Measurements from ENCODE around the gene FAM217A. TPM values are rescaled to one million over a fixed set of nuclear protein-coding genes. Genes with fewer than 3 reads are reported as not detected.

Gene FAM217A
- polyA plus RNA-seq, 1 donor = 0.96 TPM

DNA sequence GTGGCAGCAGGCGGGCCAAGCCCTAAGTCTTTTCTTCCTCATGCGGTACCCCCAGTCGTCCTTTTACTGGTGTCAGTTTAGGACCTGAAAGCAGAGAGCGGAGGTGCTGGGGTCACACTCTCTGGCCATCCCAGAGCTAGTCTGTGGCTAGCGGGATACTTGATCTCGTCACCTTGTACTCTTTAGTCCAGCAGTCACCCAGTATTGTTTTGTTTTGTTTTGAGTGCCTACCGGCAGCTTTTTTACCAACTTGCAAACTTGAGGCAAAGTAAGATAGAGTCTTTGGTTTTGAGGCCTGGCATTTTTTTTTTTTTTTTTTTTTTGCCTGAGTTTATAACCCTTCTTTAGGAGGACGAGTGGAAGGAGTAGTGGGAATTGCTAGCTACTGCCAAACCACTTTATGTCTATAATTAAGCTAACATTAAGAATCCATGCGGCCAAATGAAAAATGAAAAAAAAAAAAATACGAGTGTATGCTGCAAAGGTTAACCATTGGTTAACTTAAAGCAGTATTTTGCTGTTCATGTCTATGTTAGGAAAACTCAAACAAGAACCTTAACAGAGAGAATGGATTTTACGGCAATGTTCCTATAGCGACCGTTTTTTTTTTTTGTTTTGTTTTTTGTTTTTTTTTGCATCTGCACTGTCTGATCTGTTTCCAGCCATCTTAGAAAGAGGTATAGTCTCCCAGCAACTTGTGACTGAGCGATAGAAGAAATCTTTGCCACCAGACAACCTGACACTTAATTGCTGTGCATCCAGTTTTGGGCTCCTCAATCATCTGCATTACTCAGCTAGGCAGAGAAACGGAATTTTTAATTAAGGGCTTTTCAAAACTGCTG lies 56.9 kb downstream of the FAM217A start:
- no peak for DNase-seq (ENCODE audit: low read depth)

DNA sequence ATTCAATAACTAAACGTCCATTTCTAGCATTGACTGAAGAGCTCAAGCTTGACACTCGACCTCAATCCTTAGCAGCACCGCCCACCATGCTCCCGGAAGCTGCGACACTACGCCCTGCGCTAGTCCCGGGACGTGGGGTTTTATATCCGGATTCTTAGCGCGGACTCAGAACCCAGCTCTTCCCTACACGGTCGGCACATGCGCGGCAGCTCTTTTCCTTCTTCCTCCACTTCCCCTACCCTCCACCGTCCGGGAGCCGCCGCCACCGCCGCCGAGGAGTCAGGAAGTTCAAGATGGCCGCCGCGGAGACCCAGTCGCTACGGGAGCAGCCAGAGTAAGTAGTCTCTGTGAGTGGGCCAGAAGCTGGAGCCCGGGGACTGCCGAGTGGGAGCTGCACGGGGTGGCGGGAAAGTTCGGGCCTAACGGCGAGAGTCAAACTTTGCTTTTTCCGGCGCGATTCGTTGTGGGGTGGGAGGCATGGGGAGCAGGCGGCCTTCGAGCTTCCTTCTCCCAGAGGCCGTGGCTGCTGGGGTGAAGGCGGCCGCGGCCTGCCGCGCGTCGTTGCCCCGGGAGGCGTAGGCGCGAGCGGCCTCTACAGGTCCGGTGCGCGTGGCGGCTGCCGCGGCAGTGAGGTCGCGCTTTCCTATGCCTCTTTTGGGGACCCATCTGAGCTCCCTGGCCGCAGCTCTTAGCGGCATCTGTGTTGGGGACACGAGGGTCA lies 57.6 kb downstream of the FAM217A start:
- peak; percentile 93 for DNase-seq (ENCODE audit: low read depth)

DNA sequence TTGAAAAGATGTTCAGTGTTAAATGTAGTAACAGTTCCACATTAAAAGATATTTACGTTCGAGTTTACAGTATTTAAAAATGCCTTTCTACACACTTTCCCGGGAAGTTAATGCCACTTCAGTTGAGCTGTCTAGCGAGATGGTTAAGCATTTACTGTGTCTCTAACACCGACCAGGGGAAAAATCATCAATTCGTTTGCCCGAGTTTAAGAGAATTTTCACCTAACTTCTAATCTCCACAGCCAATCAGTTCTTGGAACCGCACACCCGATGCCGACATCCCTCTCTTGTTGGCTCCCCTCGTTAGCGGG lies 58.2 kb downstream of the FAM217A start:
- no peak for DNase-seq (ENCODE audit: low read depth)

DNA sequence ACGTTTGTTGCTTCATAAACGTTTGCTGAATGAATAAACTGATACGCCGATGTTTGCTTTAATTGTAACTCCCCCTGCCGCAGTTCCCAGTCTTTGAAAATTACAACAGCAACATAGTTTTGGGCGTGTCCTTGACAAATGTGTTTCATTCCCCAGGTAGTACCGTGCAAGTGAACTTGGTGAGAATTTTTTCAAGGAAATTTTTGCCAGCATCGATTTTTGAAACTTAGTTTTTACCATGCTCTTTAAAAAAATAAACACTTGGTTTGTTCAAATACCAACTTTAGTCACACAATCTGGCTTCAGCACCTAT lies 60.1 kb downstream of the FAM217A start:
- DNase-seq (ENCODE audit: low read depth) = no peak

Other genes with a start within 250 kb of the FAM217A start
- gene FAM50B, start 229.8 kb downstream of the FAM217A start, polyA plus RNA-seq (ENCODE audit: insufficient read length) = 13.6 TPM
- 48.1 TPM for gene ECI2, start 56.4 kb upstream of the FAM217A start, polyA plus RNA-seq (ENCODE audit: insufficient read length)